GM21786 (cell line): ENCODE results near the gene PKN2.
"Not testable (repeated sequence)": the region's sequence is repeated elsewhere in the genome, so short reads cannot be mapped to it uniquely, and the experiment has no call there.

Experiments used
- ATAC-seq: cut with Tn5 transposase; IDR thresholded peaks from one replicate; pipeline ENCODE4 v1.9.1; 2021; ENCODE audit not compliant: unreplicated experiment

The PKN2 gene

DNA sequence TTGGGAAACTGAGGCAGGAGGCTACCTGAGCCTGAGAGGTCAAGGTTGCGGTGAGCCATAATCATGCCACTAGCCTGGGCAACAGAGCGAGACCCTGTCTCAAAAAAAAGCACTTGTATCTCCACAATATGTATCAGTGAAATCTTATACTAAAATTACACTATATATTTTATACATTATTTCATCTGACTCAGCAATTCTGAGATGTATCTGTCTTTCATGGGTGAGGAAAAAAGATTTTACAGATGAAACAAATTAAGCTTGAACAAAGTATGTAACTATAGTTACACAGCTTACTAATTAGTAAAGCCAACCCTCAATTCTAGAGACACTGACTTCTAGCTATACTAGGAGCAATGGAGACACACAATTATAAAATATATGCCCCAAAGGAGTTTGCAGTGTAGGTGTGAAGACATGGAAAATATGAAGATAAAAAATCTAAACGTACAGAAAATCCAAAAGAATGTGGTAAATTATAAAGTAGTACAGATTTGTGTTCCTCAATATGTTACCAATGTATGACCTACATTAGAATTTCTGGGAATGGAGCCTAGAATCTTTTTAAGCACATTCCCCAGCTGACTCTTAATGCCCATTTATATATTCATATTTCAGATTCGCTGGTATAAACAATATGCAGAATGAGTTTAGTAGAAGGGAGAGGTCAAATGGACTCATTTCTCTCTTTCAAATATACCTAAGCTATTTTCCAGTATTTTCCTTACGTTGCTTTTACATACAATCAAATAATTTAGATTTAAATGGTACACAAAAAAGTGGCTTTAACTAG is 192.7 kb downstream of the PKN2 start:
- ATAC-seq = no peak

DNA sequence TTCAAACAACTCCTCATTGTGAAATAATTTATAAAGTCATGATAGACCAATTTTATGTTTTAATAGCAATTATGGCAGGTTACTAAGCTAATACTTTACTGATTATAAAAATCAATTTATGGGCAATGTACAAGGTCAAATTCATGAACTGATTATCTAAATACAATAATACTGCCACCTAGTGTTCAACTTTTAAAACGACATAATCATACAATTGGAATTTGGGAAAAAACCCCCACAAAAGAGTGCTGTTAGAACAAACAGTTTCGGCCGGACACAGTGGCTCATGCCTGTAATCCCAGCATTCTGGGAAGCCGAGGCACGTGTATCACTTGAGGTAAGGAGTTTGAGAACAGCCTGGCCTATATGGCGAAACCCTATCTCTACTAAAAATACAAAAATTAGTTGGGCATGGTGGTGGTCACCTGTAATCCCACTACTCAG is 193.3 kb downstream of the PKN2 start:
- ATAC-seq = no peak

DNA sequence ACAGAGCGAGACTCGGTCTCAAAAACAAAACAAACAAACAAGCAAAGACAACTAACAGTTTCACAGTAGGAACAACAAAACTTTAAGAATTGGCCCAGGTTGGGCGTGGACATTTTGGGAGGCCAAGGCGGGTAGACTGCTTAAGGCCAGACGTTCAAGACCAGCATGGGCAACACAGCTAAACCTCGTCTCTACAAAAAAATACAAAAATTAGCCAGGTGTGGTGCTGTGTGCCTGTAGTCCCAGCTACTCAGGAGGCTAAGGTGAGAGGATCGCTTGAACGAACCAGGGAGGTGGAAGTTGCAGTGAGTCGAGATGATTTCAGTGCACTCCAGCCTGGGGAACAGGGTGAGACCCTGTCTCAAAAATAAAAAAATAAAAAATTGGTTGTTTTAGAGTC is 193.8 kb downstream of the PKN2 start:
- ATAC-seq = no peak

DNA sequence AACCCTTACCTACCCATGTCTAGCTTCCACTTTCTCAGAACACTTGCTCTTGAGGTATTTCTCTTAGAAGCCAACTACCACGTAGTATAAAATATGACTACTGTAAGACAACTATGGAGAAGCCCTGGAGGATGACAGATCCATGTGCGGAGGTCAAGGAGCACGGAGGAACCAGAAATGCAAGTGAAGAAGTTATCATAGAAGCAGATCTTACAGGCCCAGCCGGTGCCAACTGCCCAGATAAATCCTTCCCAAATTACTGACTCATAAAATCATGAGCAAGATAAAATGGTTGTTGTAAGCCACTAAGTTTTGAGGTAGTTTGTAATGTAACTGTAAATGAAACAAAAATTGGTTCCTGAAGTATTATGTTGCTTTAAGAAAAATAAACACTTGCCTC is 194.7 kb downstream of the PKN2 start:
- no peak for ATAC-seq

DNA sequence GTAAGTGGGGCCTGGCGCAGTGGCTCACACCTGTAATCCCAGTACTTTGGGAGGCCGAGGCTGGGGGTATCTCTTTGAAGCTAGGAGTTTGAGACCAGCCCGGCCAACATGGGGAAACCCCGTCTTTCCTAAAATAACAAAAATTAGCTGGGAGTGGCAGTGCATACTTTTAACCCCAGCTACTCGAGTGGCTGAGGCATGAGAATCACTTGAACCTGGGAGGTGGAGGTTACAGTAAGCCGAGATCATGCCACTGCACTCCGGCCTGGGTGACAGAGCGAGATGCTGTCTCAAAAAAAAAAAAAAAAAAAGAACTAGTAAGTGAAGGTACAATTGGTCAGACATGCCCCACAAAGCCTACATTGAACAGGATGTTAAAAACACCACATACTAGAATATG is 196.6 kb downstream of the PKN2 start:
- ATAC-seq = not testable (repeated sequence)

DNA sequence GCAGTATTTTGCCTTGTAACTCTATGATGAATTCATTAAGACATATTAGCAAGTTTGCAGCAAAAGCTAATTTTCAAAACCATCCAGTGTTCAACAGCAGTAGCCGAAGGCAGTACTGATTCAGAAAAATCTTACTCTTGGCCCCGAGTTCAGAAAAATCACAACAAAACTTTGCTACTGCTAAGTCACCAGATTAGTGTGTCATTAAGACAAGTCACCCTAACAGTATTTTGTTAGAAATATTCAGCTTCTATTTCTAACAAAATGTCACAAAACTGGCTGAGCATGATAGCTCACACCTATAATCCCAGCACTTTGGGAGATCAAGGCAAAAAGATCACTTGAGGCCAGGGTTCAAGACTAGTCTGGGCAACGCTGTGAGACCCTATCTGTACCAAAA is 199.1 kb downstream of the PKN2 start:
- ATAC-seq = no peak
